Measurements from ENCODE around the gene PSMA7.
"Not testable (repeated sequence)": the region's sequence is repeated elsewhere in the genome, so short reads cannot be mapped to it uniquely, and the experiment has no call there.

Gene PSMA7

GRCh38 chr20:62155428-62156253 is 12.4 kb upstream of the PSMA7 start:
- no peak for DNase-seq (ENCODE audit: low read depth in 2 of 2)

- DNase-seq (ENCODE audit: low read depth in 2 of 2), result no peak
Measured at GRCh38 chr20:62151835-62152364, 8.7 kb upstream of the PSMA7 start.

GRCh38 chr20:62151225-62151624 is 8.0 kb upstream of the PSMA7 start:
- DNase-seq (ENCODE audit: low read depth in 2 of 2), result no peak

GRCh38 chr20:62150310-62150575 is 7.0 kb upstream of the PSMA7 start:
- DNase-seq (ENCODE audit: low read depth in 2 of 2), result no peak

GRCh38 chr20:62149532-62150309 is 6.5 kb upstream of the PSMA7 start:
- no peak for DNase-seq (ENCODE audit: low read depth in 2 of 2)

- DNase-seq (ENCODE audit: low read depth in 2 of 2), result no peak
Measured at GRCh38 chr20:62148908-62149314, 5.7 kb upstream of the PSMA7 start.

- DNase-seq (ENCODE audit: low read depth in 2 of 2), result not testable (repeated sequence)
Measured at GRCh38 chr20:62148383-62148782, 5.2 kb upstream of the PSMA7 start.

- no peak for DNase-seq (ENCODE audit: low read depth in 2 of 2)
Measured at GRCh38 chr20:62147528-62147927, 4.3 kb upstream of the PSMA7 start.

- no peak for DNase-seq (ENCODE audit: low read depth in 2 of 2)
Measured at GRCh38 chr20:62147125-62147524, 3.9 kb upstream of the PSMA7 start.

- DNase-seq (ENCODE audit: low read depth in 2 of 2), result no peak
Measured at GRCh38 chr20:62146019-62146755, 3.0 kb upstream of the PSMA7 start.

GRCh38 chr20:62145688-62146018 is 2.5 kb upstream of the PSMA7 start:
- no peak for DNase-seq (ENCODE audit: low read depth in 2 of 2)

- peak in 1 of 2 donors; percentile 38 for DNase-seq (ENCODE audit: low read depth in 2 of 2)
Measured at GRCh38 chr20:62143957-62144825, 997 bp upstream of the PSMA7 start.

- DNase-seq (ENCODE audit: low read depth in 2 of 2), result no peak
Measured at GRCh38 chr20:62142252-62143080, 728 bp downstream of the PSMA7 start.

- no peak for DNase-seq (ENCODE audit: low read depth in 2 of 2)
Measured at GRCh38 chr20:62141397-62142251, 1.6 kb downstream of the PSMA7 start.

- no peak for DNase-seq (ENCODE audit: low read depth in 2 of 2)
Measured at GRCh38 chr20:62141043-62141396, 2.2 kb downstream of the PSMA7 start.

GRCh38 chr20:62139636-62140035 is 3.6 kb downstream of the PSMA7 start:
- DNase-seq (ENCODE audit: low read depth in 2 of 2), result no peak

GRCh38 chr20:62138912-62139311 is 4.3 kb downstream of the PSMA7 start:
- no peak for DNase-seq (ENCODE audit: low read depth in 2 of 2)

GRCh38 chr20:62138204-62138543 is 5.0 kb downstream of the PSMA7 start:
- DNase-seq (ENCODE audit: low read depth in 2 of 2), result no peak

- DNase-seq (ENCODE audit: low read depth in 2 of 2), result no peak
Measured at GRCh38 chr20:62137478-62138203, 5.6 kb downstream of the PSMA7 start.

All from stimulated activated CD8-positive, alpha-beta memory T cell treated with anti-CD3 and anti-CD28 coated beads, Interleukin-15, amount 100 ng/mL, for 4 hours (primary cell).